ENCODE results near the gene COX7A1.

COX7A1 gene

DNA sequence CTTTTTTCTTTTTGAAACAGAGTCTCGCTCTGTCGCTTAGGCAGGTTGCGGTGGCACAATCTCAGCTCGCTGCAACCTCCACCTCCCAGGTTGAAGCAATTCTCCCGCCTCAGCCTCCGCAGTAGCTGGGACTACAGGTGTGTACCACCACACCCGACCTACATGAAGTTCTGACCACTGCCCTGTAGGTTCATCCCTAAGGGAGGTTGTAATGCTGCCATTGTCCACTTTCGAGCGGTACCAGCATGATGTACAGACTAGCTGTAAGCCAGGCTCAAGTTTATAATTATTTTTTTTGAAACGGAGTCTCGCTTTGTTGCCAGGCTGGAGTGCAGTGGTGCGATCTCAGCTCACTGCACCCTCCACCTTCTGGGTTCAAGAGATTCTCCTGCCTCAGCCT, 11.6 kb upstream of the COX7A1 start:
- no peak for DNase-seq (ENCODE audit: low spot score)
- H3K27me3 ChIP-seq (ENCODE audit: insufficient read depth, poor library complexity, severe bottlenecking), result no peaks in the 10 kb centered on the region
- peaks cover 19% of the 10 kb centered on the region for H3K36me3 ChIP-seq (ENCODE audit: low read depth)
- no peaks in the 10 kb centered on the region for H3K9me3 ChIP-seq (ENCODE audit: severe bottlenecking)
- no peak overlapping the region for H3K4me3 ChIP-seq (ENCODE audit: severe bottlenecking)
- H3K27ac ChIP-seq (ENCODE audit: poor library complexity, severe bottlenecking), result no peak overlapping the region
- no peaks in the 10 kb centered on the region for H3K4me1 ChIP-seq (ENCODE audit: insufficient read depth, poor library complexity, severe bottlenecking)
- TF ChIP-seq, protein P1, sequence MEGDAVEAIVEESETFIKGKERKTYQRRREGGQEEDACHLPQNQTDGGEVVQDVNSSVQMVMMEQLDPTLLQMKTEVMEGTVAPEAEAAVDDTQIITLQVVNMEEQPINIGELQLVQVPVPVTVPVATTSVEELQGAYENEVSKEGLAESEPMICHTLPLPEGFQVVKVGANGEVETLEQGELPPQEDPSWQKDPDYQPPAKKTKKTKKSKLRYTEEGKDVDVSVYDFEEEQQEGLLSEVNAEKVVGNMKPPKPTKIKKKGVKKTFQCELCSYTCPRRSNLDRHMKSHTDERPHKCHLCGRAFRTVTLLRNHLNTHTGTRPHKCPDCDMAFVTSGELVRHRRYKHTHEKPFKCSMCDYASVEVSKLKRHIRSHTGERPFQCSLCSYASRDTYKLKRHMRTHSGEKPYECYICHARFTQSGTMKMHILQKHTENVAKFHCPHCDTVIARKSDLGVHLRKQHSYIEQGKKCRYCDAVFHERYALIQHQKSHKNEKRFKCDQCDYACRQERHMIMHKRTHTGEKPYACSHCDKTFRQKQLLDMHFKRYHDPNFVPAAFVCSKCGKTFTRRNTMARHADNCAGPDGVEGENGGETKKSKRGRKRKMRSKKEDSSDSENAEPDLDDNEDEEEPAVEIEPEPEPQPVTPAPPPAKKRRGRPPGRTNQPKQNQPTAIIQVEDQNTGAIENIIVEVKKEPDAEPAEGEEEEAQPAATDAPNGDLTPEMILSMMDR (IDR thresholded peaks at IDR 0.05; ENCODE audit: poor library complexity, severe bottlenecking), result no peak
- no peak for ATAC-seq (ENCODE audit: low read depth)

DNA sequence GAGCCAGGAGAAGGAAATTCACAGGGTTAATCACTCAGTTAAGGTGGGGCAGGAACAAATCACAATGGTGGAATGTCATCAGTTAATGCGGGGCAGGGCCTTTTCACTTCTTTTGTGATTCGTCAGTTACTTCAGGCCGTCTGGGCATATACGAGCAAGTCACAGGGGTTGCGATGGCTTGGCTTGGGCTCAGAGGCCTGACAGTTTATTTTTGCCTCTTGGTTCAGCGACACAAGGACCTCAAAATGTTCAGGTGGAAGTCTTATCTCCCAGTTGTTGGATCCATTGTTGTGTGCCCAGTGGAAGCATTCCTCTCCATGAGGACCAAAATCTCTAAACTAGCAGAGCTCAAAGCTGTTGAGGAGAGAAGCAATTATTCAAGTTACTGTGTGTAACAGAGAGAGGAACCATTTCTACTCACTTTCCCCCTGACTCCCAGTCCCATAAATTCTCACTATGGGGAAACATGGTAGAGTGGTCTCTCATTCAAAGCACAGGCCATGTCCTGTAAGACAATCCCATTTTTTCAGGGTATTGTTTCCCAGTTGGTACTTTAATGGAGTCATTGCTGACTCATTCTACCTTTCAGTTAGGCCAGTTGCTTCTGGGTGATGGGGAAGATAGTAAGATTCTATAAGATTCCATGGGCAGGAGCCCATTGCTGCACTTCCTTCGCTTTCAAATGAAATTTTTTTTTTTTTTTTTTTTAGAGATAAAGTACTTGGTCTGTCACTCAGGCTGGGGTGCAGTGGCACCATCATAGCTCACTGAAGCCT, 8.8 kb upstream of the COX7A1 start:
- ATAC-seq (ENCODE audit: low read depth), result no peak
- Histone ChIP-seq H3K4me1 (ENCODE audit: insufficient read depth, poor library complexity, severe bottlenecking) (no peaks in the 10 kb centered on the region), H3K27me3 (ENCODE audit: insufficient read depth, poor library complexity, severe bottlenecking) (no peaks in the 10 kb centered on the region), H3K27ac (ENCODE audit: poor library complexity, severe bottlenecking) (peak overlapping the region; percentile 17), H3K9me3 (ENCODE audit: severe bottlenecking) (no peaks in the 10 kb centered on the region), H3K4me3 (ENCODE audit: severe bottlenecking) (no peak overlapping the region), H3K36me3 (ENCODE audit: low read depth) (peaks cover 14% of the 10 kb centered on the region)
- TF ChIP-seq, protein P1 (IDR thresholded peaks at IDR 0.05; ENCODE audit: poor library complexity, severe bottlenecking), result no peak
- no peak for DNase-seq (ENCODE audit: low spot score)

DNA sequence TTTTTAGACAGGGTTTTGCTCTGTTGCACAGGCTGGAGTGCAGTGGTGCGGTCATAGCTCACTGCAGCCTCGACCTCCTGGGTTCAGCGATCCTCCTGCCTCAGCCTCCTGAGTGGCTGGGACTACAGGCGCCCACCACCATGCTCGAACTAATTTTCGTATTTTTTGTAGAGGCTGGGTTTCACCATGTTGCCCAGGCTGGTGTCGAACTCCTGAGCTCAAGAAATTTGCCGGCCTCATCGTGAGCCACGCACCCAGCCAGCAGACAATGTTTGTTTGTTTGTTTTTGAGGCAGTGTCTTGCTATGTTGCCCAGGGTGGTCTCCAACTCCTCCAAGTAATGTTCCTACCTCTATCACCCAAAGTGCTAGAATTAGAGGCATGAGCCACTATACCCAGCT, 879 bp upstream of the COX7A1 start:
- Histone ChIP-seq H3K4me1 (ENCODE audit: insufficient read depth, poor library complexity, severe bottlenecking) (peaks cover 13% of the 10 kb centered on the region), H3K27me3 (ENCODE audit: insufficient read depth, poor library complexity, severe bottlenecking) (no peaks in the 10 kb centered on the region), H3K36me3 (ENCODE audit: low read depth) (peaks cover 45% of the 10 kb centered on the region), H3K9me3 (ENCODE audit: severe bottlenecking) (no peaks in the 10 kb centered on the region), H3K27ac (ENCODE audit: poor library complexity, severe bottlenecking) (no peak overlapping the region), H3K4me3 (ENCODE audit: severe bottlenecking) (no peak overlapping the region)
- TF ChIP-seq, protein P1 (IDR thresholded peaks at IDR 0.05; ENCODE audit: poor library complexity, severe bottlenecking), result no peak
- ATAC-seq (ENCODE audit: low read depth) (no peak), DNase-seq (ENCODE audit: low spot score) (no peak)

DNA sequence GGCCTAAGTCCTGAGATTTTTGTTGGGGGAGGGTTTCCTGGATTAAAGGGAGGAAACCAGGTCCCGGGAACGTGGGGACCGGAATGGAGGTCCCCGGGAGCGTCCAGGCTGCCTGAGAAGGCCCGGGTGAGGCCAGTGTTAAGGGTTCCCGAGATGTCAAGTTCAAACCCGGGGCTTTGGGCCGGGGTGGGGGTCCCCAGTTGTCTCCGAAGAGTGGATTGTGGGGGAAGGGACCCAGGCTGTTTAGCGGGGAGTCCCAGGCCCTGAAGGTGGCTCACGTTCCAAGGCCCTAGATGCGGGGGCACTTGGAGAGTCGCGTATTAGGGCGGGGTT, 262 bp downstream of the COX7A1 start:
- no peak for DNase-seq (ENCODE audit: low spot score)
- H3K4me3 ChIP-seq (ENCODE audit: severe bottlenecking), result no peak overlapping the region

More for the DNA sequence above, 262 bp downstream of the COX7A1 start:
- TF ChIP-seq, protein P1 (IDR thresholded peaks at IDR 0.05; ENCODE audit: poor library complexity, severe bottlenecking), result no peak
- H3K4me1 ChIP-seq (ENCODE audit: insufficient read depth, poor library complexity, severe bottlenecking), result peaks cover 13% of the 10 kb centered on the region
- no peak overlapping the region for H3K27ac ChIP-seq (ENCODE audit: poor library complexity, severe bottlenecking)
- ATAC-seq (ENCODE audit: low read depth), result no peak
- no peaks in the 10 kb centered on the region for H3K9me3 ChIP-seq (ENCODE audit: severe bottlenecking)
- H3K27me3 ChIP-seq (ENCODE audit: insufficient read depth, poor library complexity, severe bottlenecking), result no peaks in the 10 kb centered on the region
- peaks cover 57% of the 10 kb centered on the region for H3K36me3 ChIP-seq (ENCODE audit: low read depth)

All from RWPE2 (cell line).